H9 (cell line): ENCODE results near the gene RPP38. TPM values are rescaled to one million over a fixed set of nuclear protein-coding genes. Genes with fewer than 3 reads are reported as not detected.

Experiments
- DNase-seq: peaks from one replicate; pipeline ENCODE4 v3.0.0-alpha.2; 2017
- H2AFZ ChIP-seq: one replicate; pipeline ENCODE4 v1.6.1; 2013; ENCODE audit warnings: mild to moderate bottlenecking, low read length, control low read depth, moderate library complexity
- H2AK5ac ChIP-seq: 2 replicates; pipeline ENCODE4 v1.6.1; 2013; ENCODE audit warnings: low read length, control low read depth, mixed read lengths; ENCODE audit not compliant: insufficient read length
- H2BK120ac ChIP-seq: one replicate; pipeline ENCODE4 v1.6.1; 2013; ENCODE audit warnings: low read depth, mild to moderate bottlenecking, low read length, control low read depth, inconsistent platforms; ENCODE audit not compliant: poor library complexity, severe bottlenecking
- H2BK12ac ChIP-seq: 2 replicates; pipeline ENCODE4 v1.6.1; 2013; ENCODE audit warnings: low read length, control low read depth, mixed read lengths, low read depth; ENCODE audit not compliant: insufficient read length
- H2BK15ac ChIP-seq: 2 replicates; pipeline ENCODE4 v1.6.1; 2013; ENCODE audit warnings: low read depth, low read length, control low read depth
- H2BK20ac ChIP-seq: one replicate; pipeline ENCODE4 v1.6.1; 2013; ENCODE audit warnings: low read depth, mild to moderate bottlenecking, low read length, control low read depth, inconsistent platforms; ENCODE audit not compliant: poor library complexity, severe bottlenecking
- H2BK5ac ChIP-seq: 2 replicates; pipeline ENCODE4 v1.6.1; 2013; ENCODE audit warnings: low read length, control low read depth, mixed read lengths; ENCODE audit not compliant: insufficient read length
- H3K14ac ChIP-seq: 2 replicates; pipeline ENCODE4 v1.6.1; 2013; ENCODE audit warnings: low read length, control low read depth; ENCODE audit not compliant: insufficient read depth
- H3K18ac ChIP-seq: 2 replicates; pipeline ENCODE4 v1.6.1; 2013; ENCODE audit warnings: low read depth, mild to moderate bottlenecking, mixed read lengths, low read length, control low read depth; ENCODE audit not compliant: insufficient read length
- H3K23ac ChIP-seq: 2 replicates; pipeline ENCODE4 v1.6.1; 2013; ENCODE audit warnings: low read length, control low read depth, mixed read lengths, low read depth; ENCODE audit not compliant: insufficient read length
- H3K23me2 ChIP-seq: 2 replicates; pipeline ENCODE4 v1.6.1; 2013; ENCODE audit warnings: low read depth, mild to moderate bottlenecking, mixed read lengths, low read length, control low read depth; ENCODE audit not compliant: insufficient read length, poor library complexity, severe bottlenecking
- H3K27ac ChIP-seq: 2 replicates; pipeline ENCODE4 v1.5.1; 2013; ENCODE audit warnings: low read length, control low read depth, mixed read lengths, low read depth; ENCODE audit not compliant: insufficient read length
- H3K27me3 ChIP-seq: 2 replicates; pipeline ENCODE4 v1.6.1; 2013; ENCODE audit warnings: low read length, control low read depth, inconsistent platforms; ENCODE audit not compliant: insufficient read depth
- H3K4ac ChIP-seq: 2 replicates; pipeline ENCODE4 v1.6.1; 2013; ENCODE audit warnings: low read depth, mild to moderate bottlenecking, control low read depth, inconsistent platforms, low read length, moderate library complexity
- H3K4me1 ChIP-seq: 2 replicates; pipeline ENCODE4 v1.6.1; 2013; ENCODE audit warnings: low read length, control low read depth, inconsistent platforms; ENCODE audit not compliant: insufficient read depth
- H3K4me2 ChIP-seq: 2 replicates; pipeline ENCODE4 v1.6.1; 2013; ENCODE audit warnings: low read length, control low read depth, mixed read lengths; ENCODE audit not compliant: insufficient read length, insufficient read depth
- H3K56ac ChIP-seq: 2 replicates; pipeline ENCODE4 v1.6.1; 2013; ENCODE audit warnings: low read depth, mild to moderate bottlenecking, mixed read lengths, low read length, control low read depth; ENCODE audit not compliant: insufficient read length
- H3K79me1 ChIP-seq: 2 replicates; pipeline ENCODE4 v1.6.1; 2013; ENCODE audit warnings: low read depth, mild to moderate bottlenecking, moderate library complexity, low read length, control low read depth, inconsistent platforms; ENCODE audit not compliant: insufficient read depth, poor library complexity, severe bottlenecking
- H3K79me2 ChIP-seq: 2 replicates; pipeline ENCODE4 v1.6.1; 2013; ENCODE audit warnings: low read length, control low read depth, inconsistent platforms; ENCODE audit not compliant: insufficient read depth
- H3K9ac ChIP-seq: 2 replicates; pipeline ENCODE4 v1.6.1; 2013; ENCODE audit warnings: low read length, control low read depth, mixed read lengths; ENCODE audit not compliant: insufficient read length; ENCODE audit errors: extremely low read depth
- H3K9me3 ChIP-seq: one replicate; pipeline ENCODE4 v1.6.1; 2013; ENCODE audit warnings: low read depth, low read length, inconsistent platforms; ENCODE audit not compliant: control insufficient read depth
- H3T11ph ChIP-seq: one replicate; pipeline ENCODE4 v1.6.1; 2013; ENCODE audit warnings: mild to moderate bottlenecking, low read length, control low read depth, inconsistent platforms
- H4K20me1 ChIP-seq: one replicate; pipeline ENCODE4 v1.6.1; 2013; ENCODE audit not compliant: control insufficient read depth, insufficient read length, insufficient read depth
- H4K5ac ChIP-seq: 2 replicates; pipeline ENCODE4 v1.6.1; 2013; ENCODE audit warnings: low read depth, mild to moderate bottlenecking, mixed read lengths, low read length, control low read depth; ENCODE audit not compliant: insufficient read length
- H4K8ac ChIP-seq: replicated peaks from 2 replicates; pipeline ENCODE4 v1.6.1; 2013; ENCODE audit warnings: low read length, control low read depth, mixed read lengths, low read depth; ENCODE audit not compliant: insufficient read length
- H4K91ac ChIP-seq: 2 replicates; pipeline ENCODE4 v1.6.1; 2013; ENCODE audit warnings: low read depth, mild to moderate bottlenecking, moderate library complexity, mixed read lengths, low read length, control low read depth; ENCODE audit not compliant: insufficient read length
- H3K27ac Mint-ChIP-seq, 3 experiments: 2 replicates in 2 of 3; 3 replicates in 1 of 3; pipeline ENCODE4 v1.8.0; 2020 to 2021; ENCODE audit warnings: mixed read lengths in 3 of 3, mild to moderate bottlenecking in 1 of 3, moderate library complexity in 1 of 3
- H3K27me3 Mint-ChIP-seq: 2 replicates; pipeline ENCODE4 v1.8.0; 2021; ENCODE audit warnings: low read depth, mild to moderate bottlenecking, moderate library complexity, mixed read lengths
- H3K36me3 Mint-ChIP-seq, 3 experiments: 2 replicates in 2 of 3; 3 replicates in 1 of 3; pipeline ENCODE4 v1.8.0; 2020 to 2021; ENCODE audit warnings: low read depth in 3 of 3, mixed read lengths in 3 of 3; ENCODE audit not compliant: insufficient read depth in 1 of 3
- H3K4me1 Mint-ChIP-seq, 2 experiments: 2 replicates each; pipeline ENCODE4 v1.8.0; 2020; ENCODE audit warnings: mixed read lengths in 2 of 2
- H3K4me3 Mint-ChIP-seq, 2 experiments: 2 replicates in 1 of 2; 3 replicates in 1 of 2; pipeline ENCODE4 v1.8.0; 2020 to 2021; ENCODE audit warnings: mild to moderate bottlenecking in 2 of 2, mixed read lengths in 2 of 2, moderate library complexity in 1 of 2
- H3K9me3 Mint-ChIP-seq, 2 experiments: 2 replicates in 1 of 2; 3 replicates in 1 of 2; pipeline ENCODE4 v1.8.0; 2020; ENCODE audit warnings: mild to moderate bottlenecking in 2 of 2, mixed read lengths in 2 of 2, moderate library complexity in 1 of 2
- CTCF ChIP-seq: fragments of 200-600 bp; sonication (generic); conservative IDR thresholded peaks from 3 replicates; pipeline ENCODE4 v1.8.0; 2021; ENCODE audit warnings: antibody characterized with exemption, mild to moderate bottlenecking
- WGBS: extraction: QIAGEN DNeasy Blood & Tissue Kit; methylation state at CpG from one replicate; pipeline ENCODE4 v1.1.7; 2013; ENCODE audit warnings: missing lambda C conversion rate, low lambda C conversion rate, mixed read lengths; ENCODE audit not compliant: insufficient read length; ENCODE audit errors: extremely low coverage; 5-methylcytosine and 5-hydroxymethylcytosine counted together
- total RNA-seq: library from RNA; stranded (reverse); gene quantifications from 2 replicates; pipeline ENCODE4 v1.2.1, GENCODE V29; 2021

The RPP38 gene
- total RNA-seq, 1 experiment from 2014 or later = 26.6 TPM

- WGBS = no CpG with 5 or more reads among the region's 5 CpGs
- no peak overlapping the region for H3K14ac ChIP-seq
- no peak overlapping the region for H4K5ac ChIP-seq
- H2BK20ac ChIP-seq = no peak overlapping the region
- H3K23me2 ChIP-seq = no peaks in the 10 kb centered on the region
- H4K20me1 ChIP-seq = no peaks in the 10 kb centered on the region
- H2AFZ ChIP-seq = no peak overlapping the region
- H2BK15ac ChIP-seq = no peak overlapping the region
- no peak overlapping the region for H2BK120ac ChIP-seq
- Mint-ChIP-seq H3K36me3 (peaks cover 15 to 58% (median 49%) of the 10 kb centered on the region in 3 experiments), H3K4me1 (no peaks in the 10 kb centered on the region), H3K27me3 (no peaks in the 10 kb centered on the region; the same call in 1 of the 2 replicates), H3K27ac (no peak overlapping the region), H3K4me3 (no peak overlapping the region), H3K9me3 (no peaks in the 10 kb centered on the region)
- no peak overlapping the region for H3K56ac ChIP-seq
- H3K23ac ChIP-seq = no peak overlapping the region
- no peak overlapping the region for H2AK5ac ChIP-seq
- H3K9ac ChIP-seq = no peak overlapping the region
- TF ChIP-seq CTCF = no peak
- H3K79me2 ChIP-seq = no peaks in the 10 kb centered on the region
- H4K8ac ChIP-seq = no peak overlapping the region
- no peak overlapping the region for H2BK12ac ChIP-seq
- no peaks in the 10 kb centered on the region for H3K27me3 ChIP-seq
- H3K4me1 ChIP-seq = no peaks in the 10 kb centered on the region
- H2BK5ac ChIP-seq = no peak overlapping the region
- no peak for DNase-seq
- no peak overlapping the region for H3K4ac ChIP-seq
- H3K4me2 ChIP-seq = no peak overlapping the region
- H3K18ac ChIP-seq = no peak overlapping the region
- no peaks in the 10 kb centered on the region for H3K9me3 ChIP-seq
- H3K27ac ChIP-seq = no peak overlapping the region
- no peak overlapping the region for H4K91ac ChIP-seq
- H3K79me1 ChIP-seq = no peaks in the 10 kb centered on the region
- H3T11ph ChIP-seq = no peak overlapping the region
Measured at GRCh38 chr10:15131330-15131729, 34.2 kb downstream of the RPP38 start.
